ENCODE data around the gene BHLHA15. TPM values are rescaled to one million over a fixed set of nuclear protein-coding genes. Genes with fewer than 3 reads are reported as not detected.
"Not testable (repeated sequence)": the region's sequence is repeated elsewhere in the genome, so short reads cannot be mapped to it uniquely, and the experiment has no call there.

Gene BHLHA15
- total RNA-seq, 1 donor from 2014 or later, result 8.6 TPM

DNA sequence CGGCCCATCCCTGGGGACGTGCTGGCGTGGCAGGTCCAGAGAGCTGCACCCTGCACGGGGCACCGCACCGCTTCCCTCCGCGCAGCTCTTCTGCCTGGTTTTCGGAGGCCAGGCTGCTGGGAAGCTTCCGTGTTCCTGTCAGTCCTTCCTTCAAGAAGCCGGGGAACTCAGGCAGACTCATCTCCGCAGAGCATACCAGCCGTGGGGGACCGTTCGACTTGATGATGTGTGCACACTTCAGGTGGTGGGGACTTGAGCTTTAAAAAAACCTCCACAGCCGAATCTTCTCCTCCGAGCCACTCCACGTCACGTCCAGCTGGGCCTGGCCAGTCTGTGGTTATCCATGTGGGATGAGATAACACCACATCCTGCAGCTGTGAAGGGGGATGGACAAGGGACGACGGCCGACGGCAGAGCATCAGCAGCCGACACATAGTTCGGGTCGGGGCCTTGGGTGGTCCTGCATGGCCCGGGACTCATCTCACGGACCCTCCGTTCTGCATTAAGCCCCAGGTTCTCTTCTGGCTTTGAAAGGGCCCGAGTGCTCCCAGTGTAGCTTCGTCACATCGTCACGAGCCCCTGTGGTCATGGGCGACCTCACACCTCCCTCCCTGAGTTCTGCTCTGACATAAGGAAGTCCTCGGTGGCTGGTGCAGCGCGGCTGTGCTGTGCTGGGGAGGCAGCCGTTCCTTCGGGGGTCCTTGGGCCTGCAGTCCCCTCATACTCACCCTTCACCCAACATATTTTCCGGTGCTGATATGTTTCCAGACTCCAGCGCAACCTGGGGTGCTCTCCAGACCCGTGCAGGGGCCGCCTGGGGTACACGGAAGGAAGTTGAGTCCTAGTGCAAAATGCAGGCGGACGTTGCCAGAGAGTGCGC is 4.5 kb upstream of the BHLHA15 start:
- DNase-seq (ENCODE audit: low spot score in 2 of 2) (no peak), FAIRE-seq (no peak)

DNA sequence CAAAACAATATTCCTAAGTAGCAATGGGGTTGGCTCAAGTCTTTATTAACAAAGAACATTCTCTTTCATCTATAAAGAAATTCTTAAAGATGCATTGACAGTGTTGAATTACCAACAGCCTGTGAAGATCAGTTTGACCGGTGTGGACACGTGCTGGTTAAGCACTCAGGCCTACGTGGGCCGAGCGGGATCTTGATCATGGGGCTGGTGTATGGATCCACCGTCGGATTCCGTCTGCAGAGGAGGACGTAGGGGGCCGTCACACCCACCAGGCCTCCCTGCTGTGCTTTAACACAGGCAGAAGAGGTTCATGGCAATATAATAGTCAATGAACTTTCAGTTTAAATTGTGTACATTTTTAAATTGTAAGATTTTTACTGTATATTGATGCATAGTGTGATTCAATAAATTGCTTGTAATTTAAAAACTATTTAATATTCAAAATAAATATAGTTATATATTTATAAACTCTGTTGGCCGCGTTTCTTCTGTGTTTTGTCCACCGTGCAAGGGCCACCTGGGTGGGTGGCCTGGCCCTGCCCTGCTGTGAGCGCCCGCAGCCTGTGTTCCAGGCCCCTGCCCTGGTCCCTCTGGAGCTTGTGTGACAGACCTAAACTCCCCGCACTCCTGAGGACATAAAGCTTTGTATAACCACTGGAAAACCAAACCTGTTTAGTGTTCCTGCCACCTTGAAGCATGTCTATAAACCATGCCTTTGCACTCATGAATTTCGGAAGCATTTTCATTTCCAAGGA is 1.9 kb upstream of the BHLHA15 start:
- DNase-seq (ENCODE audit: low spot score in 2 of 2), result no peak
- FAIRE-seq, result no peak

DNA sequence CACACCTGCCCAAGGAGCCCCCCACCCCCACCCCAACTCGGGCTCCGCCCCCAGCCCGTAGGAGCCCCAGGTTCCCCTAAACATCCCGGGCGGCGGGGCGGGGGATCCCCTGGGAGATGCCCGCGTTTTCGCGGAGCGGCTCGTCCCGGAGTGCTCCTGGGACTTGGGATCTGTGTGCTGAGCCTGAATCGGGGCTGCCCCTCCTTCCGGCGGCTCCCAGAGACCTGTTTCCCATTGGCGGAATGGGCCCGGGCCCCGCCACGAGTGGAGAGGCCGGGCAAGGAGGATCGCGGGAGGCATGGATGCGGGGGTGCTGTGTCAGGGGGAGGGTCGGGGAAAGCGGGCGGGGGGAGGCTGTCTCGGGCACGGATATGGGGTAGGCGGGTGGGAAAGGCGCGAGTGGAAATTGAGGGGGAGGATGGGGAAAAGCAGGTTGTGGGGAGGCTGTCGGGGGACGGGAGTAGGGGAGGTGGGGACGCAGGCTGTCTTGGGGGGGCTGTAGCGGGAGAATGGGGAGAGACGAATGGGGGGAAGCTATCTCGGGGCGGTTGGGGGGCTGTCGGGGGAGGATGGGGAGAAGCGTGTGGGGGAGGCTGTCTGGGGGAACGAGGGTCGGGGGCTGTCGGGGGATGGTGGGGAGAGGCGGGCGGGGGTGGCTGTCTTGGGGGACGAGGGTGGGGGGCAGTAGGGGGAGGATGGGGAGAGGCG is 572 bp upstream of the BHLHA15 start:
- DNase-seq (ENCODE audit: low spot score in 2 of 2), result peak; percentile 50 to 74

DNA sequence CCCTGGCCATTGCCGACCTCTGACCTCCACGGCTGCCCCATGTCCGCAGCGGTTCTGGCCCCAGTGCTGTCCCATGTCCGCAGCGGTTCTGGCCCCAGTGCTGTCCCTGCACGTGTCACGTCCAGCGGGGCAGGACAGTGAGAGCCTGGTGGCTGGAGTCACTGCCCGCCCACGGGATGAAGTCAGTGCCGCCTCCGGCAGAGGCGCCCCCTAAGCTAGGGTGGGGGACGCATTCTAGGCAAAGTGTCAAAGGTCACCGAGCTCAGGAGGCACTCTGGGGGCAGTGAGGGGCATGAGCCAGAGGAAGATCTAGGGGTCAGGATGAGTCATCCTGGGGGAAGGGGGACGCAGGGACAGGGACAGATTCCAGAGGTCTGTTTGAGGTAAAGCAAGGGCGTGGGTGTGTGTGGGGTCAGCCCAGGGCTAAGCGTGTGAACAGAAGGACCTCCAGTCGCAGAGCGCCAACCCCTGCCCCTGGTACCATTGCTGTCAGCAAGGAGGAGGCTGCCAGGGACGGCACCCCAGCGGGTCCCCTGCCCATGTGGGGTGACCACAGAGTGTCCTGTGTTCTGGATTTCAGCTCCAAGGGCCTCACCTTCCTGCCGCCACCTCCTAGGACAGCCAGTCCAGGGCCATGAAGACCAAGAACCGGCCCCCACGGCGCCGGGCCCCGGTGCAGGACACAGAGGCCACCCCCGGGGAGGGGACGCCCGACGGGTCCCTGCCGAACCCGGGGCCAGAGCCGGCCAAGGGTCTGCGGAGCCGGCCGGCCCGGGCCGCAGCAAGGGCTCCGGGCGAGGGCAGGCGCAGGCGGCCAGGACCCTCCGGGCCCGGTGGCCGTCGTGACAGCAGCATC is 665 bp downstream of the BHLHA15 start:
- FAIRE-seq (no peak), DNase-seq (ENCODE audit: low spot score in 2 of 2) (no peak)

More for the DNA sequence above, 572 bp upstream of the BHLHA15 start:
- no peak for FAIRE-seq

DNA sequence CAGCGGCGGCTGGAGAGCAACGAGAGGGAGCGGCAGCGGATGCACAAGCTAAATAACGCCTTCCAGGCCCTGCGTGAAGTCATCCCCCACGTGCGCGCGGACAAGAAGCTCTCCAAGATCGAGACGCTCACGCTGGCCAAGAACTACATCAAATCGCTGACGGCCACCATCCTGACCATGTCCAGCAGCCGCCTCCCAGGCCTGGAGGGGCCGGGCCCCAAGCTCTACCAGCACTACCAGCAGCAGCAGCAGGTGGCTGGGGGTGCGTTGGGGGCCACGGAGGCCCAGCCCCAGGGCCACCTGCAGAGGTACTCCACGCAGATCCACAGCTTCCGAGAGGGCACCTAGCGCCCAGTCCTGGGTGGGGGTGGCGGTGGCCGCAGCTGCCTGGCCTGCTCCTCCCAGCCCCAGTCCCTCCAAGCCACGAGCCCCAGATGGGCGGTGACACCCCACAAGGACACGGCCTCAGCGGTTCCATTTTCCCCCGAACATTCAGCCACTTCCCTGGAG is 1.3 kb downstream of the BHLHA15 start:
- no peak for FAIRE-seq

DNA sequence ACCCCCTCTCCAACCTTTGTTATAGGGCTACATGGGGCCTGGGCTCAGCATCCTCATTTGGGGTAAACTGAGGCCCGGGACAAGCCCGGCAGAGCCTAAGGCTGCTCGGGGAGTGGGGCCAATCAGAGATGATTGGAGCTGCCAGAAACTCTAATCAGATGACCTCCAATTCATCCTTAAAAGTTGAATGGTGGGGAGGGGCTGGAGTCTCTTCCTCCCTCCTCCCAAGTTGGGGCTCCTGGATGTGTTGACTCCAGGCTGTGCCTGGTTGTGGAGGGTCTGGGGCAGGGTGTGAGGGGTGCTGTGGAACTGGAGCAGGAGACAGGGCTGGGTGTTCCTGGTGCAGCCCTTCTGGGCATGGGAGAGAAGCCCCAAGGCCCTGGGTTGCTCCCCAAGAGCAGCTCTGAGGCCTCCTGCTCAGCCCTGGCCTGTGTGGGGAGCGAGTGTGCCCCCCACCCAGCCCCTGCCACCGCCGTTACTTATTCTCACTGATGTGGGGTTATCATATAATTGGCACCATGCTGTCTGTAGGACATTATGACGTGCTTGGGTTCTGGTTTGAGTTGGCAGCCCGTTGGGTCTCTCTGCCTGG is 2.2 kb downstream of the BHLHA15 start:
- peak in 1 of 2 donors; percentile 41 for DNase-seq (ENCODE audit: low spot score in 2 of 2)
- no peak for FAIRE-seq

More for the DNA sequence above, 1.3 kb downstream of the BHLHA15 start:
- DNase-seq (ENCODE audit: low spot score in 2 of 2), result no peak

DNA sequence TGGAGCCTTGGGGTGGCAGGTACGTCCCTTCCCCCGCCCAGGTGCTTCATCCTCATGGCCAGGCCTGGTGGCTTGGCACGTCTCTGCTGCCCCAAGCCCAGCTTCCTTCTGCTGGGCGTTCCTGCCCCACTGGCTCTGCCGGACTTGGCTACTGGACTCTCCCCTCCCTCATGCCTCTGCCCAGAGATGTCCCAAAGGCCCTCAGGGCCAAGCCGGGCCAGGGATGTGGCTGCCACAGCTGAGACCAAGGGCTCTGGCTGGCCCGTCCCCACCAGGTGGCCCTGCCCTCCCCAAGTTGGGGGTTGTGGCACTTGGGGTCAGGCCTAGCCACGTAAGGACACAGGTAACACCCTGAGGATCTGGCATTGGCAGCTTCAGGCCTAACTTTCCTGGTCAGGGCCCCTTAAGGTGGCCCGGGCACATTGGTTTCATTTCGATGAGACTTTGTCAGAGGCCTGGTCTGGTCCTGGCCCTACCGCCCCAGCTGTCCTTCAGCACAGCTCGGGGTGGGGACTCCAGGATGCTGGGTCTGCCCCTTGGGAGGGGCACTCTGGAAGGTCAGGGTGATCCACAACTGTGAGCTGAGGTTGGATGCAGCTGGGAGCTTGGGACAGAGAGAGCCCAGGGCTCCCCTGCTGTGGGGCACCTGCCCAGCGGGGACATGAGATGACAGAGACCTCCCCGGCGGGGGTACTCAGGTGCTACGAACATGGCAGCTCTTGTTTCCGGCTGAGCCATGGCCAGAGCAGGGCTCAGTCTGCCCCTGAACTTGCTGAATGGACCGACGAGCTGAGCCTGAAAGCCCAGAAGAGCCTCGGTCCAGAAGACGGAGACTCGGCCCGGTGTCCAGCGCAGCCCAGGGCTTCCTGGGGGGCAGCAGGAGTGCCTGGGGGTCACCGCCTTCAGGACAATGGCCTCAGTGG is 2.9 kb downstream of the BHLHA15 start:
- FAIRE-seq (no peak), DNase-seq (ENCODE audit: low spot score in 2 of 2) (peak in 1 of 2 donors; percentile 49)

DNA sequence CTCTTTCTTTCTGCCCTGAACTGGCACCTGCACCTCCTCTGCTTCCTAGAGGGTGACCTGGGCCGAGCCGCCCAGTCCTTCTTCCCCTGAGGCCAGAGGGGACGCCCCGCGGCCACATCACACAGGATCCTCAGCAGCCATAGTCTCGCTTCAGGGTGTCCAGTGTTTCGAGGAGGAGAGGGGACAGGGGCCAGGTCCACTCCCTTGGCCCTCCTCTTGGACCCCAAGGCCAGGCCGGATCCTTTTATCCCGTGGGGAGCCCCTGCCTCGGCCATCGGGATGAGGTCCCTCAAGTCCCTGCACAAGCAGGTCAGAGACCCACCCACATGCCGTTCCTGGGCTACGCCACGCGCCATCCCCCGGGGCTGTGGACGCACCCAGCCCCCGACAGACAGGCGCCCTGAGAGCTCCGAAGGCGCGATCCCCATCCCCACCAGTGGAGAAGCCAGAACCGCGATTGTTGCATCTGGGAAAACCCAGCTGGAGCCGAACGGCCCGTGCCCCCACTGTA is 3.6 kb downstream of the BHLHA15 start:
- DNase-seq (ENCODE audit: low spot score in 2 of 2) (no peak), FAIRE-seq (no peak)

DNA sequence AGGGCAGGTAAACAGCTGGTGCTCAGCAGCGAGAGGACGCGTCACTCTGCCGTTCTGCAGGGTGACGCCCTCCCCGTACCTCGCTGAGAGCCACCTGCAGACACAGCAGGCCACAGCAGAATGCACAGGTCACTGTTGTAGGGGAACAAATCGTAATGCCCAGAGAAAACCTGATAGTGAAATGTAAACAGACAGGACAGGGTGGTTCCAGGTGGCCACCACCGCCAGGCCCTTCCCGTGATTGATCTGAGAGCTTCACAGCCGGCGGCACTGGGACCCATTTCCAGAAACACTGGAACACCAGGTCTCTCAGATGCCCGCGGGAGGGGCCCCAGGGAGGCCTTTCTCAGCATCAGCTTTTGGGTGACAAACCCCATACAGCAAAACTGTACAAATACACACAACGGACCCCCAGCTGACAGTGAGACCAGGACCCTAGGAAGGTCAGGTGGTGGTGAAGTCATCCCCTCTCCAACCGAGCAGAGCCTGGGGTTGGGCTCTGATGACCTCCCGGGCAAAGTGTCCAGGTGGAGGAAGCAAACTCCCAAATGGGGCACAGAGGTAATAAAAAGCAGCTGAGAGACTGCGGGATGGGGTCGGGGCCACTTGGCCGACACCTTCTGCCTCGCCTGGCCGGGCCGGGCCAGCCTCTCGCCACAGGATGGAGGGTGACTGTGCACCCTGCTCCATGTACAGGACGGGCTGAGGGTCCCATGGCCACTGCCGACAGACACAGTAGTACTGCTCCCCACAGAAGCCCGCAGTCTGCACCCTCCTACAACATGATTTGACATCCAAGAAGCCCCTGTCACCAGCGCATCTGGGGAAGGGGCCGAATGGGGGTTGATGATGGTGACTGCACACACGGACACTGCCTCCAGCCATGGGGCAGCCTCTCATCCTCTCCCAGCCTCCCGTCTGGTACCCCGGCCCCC is 4.6 kb downstream of the BHLHA15 start:
- DNase-seq (ENCODE audit: low spot score in 2 of 2) (no peak), FAIRE-seq (no peak)

DNA sequence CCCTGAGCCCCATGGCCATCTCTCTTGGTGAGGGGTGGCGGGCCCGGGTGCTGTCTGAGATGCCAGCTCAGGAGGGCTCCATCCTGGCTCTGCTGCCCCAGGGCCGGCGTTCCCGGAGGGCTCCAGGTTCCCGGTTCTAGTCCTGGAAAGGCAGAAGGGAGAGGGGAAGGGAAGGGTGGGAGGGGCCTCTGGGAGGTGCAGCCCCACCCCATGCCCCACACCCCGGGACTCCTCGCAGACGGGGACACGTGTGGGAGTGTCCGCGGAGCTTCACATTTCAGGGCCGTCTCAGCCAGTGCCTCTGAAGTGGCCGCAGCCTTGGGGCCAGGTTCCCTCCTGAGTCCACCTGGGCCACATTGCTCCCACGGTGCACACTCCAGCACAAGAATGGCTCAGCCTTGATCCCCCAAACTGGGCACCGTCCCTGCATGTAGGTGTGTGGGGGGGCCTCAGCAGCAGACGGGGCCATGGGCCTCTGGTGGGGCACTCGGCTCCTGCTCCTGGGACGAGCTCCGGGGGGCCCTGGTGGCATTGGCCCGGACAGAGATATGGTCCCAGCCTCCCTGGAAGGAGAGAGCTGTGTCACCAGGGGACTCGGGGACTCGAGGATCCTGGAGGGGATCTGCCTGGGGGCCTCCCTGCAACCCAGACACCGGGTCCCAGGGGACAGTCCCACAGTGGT is 5.8 kb downstream of the BHLHA15 start:
- DNase-seq (ENCODE audit: low spot score in 2 of 2) (no peak), FAIRE-seq (no peak)

DNA sequence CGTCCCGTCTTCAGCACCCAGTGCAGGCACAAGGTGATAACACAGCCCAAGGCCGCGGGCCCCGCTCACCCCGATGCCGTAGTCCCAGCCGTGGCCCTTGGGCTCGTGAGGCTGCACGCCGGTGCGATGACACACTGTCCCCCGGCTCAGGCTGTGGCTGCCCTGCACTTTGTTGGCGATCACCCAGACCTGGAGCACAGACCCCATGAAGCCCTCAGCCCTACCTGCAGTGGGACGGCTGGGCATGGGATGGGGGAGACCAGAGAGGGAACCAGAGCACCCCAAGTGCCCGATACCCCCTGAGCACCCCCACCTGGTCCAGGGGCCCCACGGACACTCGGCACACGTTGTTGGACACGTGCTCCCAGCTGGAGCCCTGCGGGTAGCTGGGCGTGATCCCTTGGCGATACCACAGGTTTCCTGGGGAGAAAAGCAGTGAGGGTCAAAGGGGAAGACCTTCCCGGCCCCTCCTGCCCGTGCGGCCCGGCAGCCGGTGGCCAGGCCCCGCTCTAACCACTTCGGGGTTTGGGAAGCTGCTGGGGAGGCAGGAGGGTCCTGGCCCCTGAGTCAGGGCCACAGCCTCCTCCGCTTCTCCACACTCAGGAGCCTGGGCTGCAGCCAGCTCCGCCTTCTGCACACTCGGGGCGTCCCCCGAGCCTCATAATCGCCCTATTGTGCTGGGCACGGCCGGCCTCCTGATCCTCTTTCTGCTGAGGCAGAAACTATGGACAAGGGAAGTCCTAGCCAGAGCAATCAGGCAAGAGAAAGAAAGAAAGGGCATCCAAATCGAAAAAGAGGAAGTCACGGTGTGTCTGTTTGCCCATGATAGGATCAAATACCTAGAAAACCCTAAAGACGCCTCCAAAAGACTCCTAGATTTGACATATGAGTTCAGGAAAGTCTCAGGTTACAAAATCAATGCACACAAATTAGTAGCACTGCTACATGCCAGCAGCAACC is 6.7 kb downstream of the BHLHA15 start:
- peak; percentile 79 to 80 for DNase-seq (ENCODE audit: low spot score in 2 of 2)
- FAIRE-seq, result no peak

DNA sequence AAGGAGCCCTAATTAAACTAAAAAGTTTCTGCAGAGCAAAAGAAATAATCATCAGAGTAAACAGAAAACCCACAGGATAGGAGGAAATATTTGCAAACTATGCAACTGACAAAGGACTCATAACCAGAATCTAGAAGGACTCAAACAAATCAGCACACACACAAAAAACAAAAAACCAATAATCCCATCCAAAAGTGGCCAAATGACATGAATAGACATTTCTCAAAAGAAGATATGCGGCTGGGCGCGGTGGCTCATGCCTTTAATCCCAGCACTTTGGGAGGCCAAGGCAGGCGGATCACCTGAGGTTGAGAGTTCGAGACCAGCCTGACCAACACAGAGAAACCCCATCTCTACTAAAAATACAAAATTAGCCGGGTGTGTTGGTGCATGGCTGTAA is 8.1 kb downstream of the BHLHA15 start:
- FAIRE-seq; DNase-seq (ENCODE audit: low spot score in 2 of 2): not testable (repeated sequence)

DNA sequence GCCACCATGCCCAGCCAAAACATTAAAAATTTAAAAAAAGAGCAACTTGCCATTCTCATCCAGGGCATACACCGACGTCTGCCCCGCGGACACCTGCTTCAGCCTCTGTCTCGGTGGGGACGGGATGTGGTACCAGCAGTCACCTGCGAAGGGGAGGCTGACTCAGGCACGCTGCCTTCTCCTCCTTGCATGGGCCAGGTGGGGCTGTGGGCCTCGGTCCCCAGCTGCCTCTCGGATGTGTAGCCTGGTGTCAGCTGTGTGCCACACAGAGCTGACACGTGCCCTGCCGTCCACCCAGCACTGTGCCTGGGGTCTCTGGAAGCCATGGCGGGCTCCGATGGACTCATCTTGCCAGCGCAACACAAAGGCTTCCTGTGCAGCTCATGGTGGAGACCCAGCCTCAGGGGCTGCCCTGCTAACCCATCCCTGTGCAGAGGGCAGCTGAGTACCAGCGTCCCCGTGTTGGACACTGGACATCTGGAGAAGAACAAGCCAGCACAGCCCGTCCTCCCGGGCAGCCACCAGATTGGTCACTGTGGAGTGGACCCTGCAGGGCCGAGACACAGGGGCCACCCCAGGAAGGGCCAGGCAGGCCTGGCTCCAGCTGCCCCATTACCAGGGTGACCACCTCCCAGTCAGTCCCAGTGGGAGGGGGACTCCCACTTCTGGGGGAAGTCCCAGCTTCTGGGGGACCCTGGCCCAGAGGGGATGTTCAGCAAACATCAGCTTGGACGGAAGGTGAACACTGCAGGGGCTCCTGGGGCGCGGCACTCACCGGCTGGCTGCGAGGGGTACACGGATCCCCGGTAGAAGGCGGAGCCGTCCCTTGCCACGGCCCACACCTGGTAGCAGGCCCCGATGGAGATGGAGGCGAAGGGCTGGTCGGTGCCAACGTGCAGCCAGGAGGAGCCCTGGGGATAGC is 10.6 kb downstream of the BHLHA15 start:
- FAIRE-seq, result no peak

DNA sequence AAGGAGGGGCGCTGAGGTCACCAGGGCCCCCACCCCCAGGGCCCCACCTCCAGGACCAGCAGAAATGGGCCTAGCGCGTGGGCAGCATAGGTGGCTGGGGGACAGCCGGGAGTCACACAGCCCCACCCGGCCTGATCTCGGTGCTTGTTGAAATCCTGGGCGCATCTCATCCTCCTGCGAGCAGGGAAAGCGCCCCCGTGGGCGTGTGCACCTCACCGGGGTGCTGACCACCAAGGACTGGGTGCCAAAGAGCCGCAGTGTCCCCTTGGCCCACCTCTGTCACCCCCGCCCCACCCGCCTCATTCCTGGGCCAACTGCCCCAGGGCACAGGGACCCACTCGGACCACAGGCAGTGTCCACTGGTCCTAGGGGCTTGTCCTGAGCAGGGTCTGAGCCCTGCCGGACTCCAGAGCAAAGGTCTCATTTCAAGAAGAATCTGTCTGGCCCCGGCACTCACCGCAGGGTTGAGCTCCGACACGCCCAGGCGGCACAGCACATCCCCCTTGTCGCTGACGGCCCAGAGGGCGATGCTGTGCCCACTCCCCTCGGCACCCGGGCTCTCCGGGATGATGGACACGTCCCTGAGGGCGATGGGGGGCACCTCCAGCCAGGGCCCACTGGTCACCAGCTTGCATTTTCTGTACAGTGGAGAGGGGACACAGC is 11.4 kb downstream of the BHLHA15 start:
- no peak for FAIRE-seq
- no peak for DNase-seq (ENCODE audit: low spot score in 2 of 2)

More for the DNA sequence above, 10.6 kb downstream of the BHLHA15 start:
- DNase-seq (ENCODE audit: low spot score in 2 of 2), result no peak

Measured in frontal cortex (tissue), 4 donors.